ENCODE results near the gene SPTLC2. TPM values are rescaled to one million over a fixed set of nuclear protein-coding genes. Genes with fewer than 3 reads are reported as not detected.
"Not testable (repeated sequence)": the region's sequence is repeated elsewhere in the genome, so short reads cannot be mapped to it uniquely, and the experiment has no call there.

SPTLC2 gene
- total RNA-seq, 4 donors from 2014 or later = 21.6 to 35.5 (median 29.8) TPM

DNA sequence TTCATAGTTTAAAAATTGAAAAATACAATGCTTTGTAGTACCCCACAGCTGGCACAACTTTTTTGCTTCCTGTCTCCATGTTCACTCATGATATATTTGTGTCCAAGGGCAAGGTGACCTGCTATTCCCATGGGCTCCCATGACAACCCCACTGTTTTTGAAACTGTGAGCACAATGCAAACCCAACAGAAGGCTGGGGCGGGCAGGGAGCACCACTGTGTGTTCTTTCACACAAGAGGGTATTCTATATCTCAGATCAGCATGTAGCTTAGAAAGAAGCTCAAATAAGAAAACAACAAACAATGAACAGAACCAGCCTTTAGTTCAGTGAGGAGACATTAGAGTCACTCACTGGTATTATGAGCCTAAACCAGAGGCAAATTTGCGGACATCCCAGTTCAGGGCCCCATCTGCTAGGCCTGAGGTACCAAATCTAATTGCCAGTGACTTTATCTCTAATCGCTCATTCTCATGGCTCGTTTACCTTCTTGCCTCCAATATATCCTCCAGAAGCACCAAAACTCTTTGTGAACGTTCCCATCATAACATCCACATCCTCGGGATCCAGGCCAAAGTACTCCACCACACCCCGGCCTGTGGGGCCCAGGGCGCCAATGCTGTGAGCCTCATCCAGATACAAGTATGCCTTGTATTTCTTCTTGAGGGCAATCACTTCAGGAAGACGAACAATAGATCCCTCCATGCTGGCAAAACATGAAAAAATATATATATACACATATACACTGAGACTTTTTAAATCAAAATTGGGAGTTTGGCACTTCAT lies 61.4 kb downstream of the SPTLC2 start:
- H3K4me1 ChIP-seq = no peaks in the 10 kb centered on the region
- no peaks in the 10 kb centered on the region for H3K27me3 ChIP-seq
- no peaks in the 10 kb centered on the region for H3K9me3 ChIP-seq
- no peak overlapping the region for H3K27ac ChIP-seq
- DNase-seq = no peak
- peaks cover 0 to 64% (median 0%) of the 10 kb centered on the region in 3 donors for H3K36me3 ChIP-seq
- H3K4me3 ChIP-seq = no peak overlapping the region
- TF ChIP-seq POLR2A (IDR thresholded peaks at IDR 0.05) = no peak
- TF ChIP-seq, protein P1, sequence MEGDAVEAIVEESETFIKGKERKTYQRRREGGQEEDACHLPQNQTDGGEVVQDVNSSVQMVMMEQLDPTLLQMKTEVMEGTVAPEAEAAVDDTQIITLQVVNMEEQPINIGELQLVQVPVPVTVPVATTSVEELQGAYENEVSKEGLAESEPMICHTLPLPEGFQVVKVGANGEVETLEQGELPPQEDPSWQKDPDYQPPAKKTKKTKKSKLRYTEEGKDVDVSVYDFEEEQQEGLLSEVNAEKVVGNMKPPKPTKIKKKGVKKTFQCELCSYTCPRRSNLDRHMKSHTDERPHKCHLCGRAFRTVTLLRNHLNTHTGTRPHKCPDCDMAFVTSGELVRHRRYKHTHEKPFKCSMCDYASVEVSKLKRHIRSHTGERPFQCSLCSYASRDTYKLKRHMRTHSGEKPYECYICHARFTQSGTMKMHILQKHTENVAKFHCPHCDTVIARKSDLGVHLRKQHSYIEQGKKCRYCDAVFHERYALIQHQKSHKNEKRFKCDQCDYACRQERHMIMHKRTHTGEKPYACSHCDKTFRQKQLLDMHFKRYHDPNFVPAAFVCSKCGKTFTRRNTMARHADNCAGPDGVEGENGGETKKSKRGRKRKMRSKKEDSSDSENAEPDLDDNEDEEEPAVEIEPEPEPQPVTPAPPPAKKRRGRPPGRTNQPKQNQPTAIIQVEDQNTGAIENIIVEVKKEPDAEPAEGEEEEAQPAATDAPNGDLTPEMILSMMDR (IDR thresholded peaks at IDR 0.05) = no peak

DNA sequence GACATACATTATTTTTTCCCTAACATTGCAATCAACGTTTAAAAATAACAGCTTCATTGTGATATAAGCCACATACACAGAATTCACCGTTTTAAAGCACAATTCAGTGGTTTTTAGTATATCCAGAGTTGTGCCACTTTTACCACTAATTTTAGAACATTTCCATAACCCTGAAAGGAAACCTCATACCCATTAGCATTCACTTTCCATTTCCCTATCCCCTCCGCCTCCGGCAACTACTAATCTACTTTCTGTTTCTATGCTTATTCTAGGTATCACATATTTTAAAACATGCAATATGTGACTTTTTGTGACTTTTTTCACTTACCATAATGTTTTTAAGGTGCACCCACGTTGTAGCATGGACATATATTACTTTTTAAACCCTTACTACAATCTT lies 62.2 kb downstream of the SPTLC2 start:
- H3K27ac ChIP-seq = no peak overlapping the region
- H3K4me1 ChIP-seq = no peaks in the 10 kb centered on the region
- H3K4me3 ChIP-seq = no peak overlapping the region
- H3K9me3 ChIP-seq = no peaks in the 10 kb centered on the region
- no peaks in the 10 kb centered on the region for H3K27me3 ChIP-seq
- H3K36me3 ChIP-seq = peaks cover 0 to 65% (median 0%) of the 10 kb centered on the region in 3 donors
- DNase-seq = no peak
- TF ChIP-seq, protein P1 (IDR thresholded peaks at IDR 0.05) = no peak
- no peak for TF ChIP-seq POLR2A (IDR thresholded peaks at IDR 0.05)

- Histone ChIP-seq H3K27me3 (no peaks in the 10 kb centered on the region), H3K27ac (no peak overlapping the region), H3K4me3 (no peak overlapping the region), H3K4me1 (no peaks in the 10 kb centered on the region), H3K9me3 (no peaks in the 10 kb centered on the region), H3K36me3 (peaks cover 0 to 72% (median 0%) of the 10 kb centered on the region in 3 donors)
- no peak for TF ChIP-seq POLR2A (IDR thresholded peaks at IDR 0.05)
- TF ChIP-seq, protein P1 (IDR thresholded peaks at IDR 0.05) = no peak
- no peak for DNase-seq
Observed at GRCh38 chr14:77549451-77549850, 67.0 kb downstream of the SPTLC2 start.

- H3K4me1 ChIP-seq = peaks cover 0 to 5% (median 0%) of the 10 kb centered on the region in 4 donors
- no peak for DNase-seq
- TF ChIP-seq, protein P1 (IDR thresholded peaks at IDR 0.05) = no peak
- TF ChIP-seq POLR2A (IDR thresholded peaks at IDR 0.05) = no peak
- H3K4me3 ChIP-seq = no peak overlapping the region
- no peaks in the 10 kb centered on the region for H3K9me3 ChIP-seq
- peaks cover 0 to 76% (median 0%) of the 10 kb centered on the region in 3 donors for H3K36me3 ChIP-seq
- no peak overlapping the region for H3K27ac ChIP-seq
- H3K27me3 ChIP-seq = no peaks in the 10 kb centered on the region
Observed at GRCh38 chr14:77547512-77548180, 68.8 kb downstream of the SPTLC2 start.

- DNase-seq, H3K4me1 ChIP-seq, H3K9me3 ChIP-seq, H3K27ac ChIP-seq, H3K4me3 ChIP-seq, H3K27me3 ChIP-seq: not testable (repeated sequence)
- H3K36me3 ChIP-seq = peaks cover 0 to 58% (median 0%) of the 10 kb centered on the region in 3 donors
Observed at GRCh38 chr14:77545171-77545570, 71.3 kb downstream of the SPTLC2 start.

DNA sequence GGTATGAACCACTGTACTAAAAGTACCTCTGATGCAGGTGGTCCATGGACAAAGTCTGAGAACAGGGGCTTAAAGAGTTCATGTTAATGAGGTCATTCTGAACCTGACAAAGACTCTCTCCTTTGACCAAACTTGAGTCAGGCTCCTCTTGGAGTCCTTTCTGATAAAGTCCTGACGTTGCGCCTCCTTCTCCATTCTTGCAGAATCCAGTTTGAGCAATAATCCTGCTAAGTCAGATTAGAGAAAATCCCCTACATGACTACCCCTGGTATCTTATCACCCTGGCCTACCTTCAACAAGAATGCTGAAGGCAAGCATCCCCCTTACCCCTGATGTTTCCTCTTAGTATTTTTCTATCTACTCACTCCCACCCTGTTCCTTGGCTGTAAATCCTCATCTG lies 71.9 kb downstream of the SPTLC2 start:
- H3K4me1 ChIP-seq = peaks cover 0 to 6% (median 0%) of the 10 kb centered on the region in 4 donors
- H3K4me3 ChIP-seq = no peak overlapping the region
- no peaks in the 10 kb centered on the region for H3K27me3 ChIP-seq
- TF ChIP-seq, protein P1 (IDR thresholded peaks at IDR 0.05) = no peak
- no peak for TF ChIP-seq POLR2A (IDR thresholded peaks at IDR 0.05)
- H3K27ac ChIP-seq = no peak overlapping the region
- H3K9me3 ChIP-seq = no peaks in the 10 kb centered on the region
- DNase-seq = no peak
- H3K36me3 ChIP-seq = peaks cover 0 to 53% (median 0%) of the 10 kb centered on the region in 3 donors
